ENCODE measurements around the gene FZR1. TPM values are rescaled to one million over a fixed set of nuclear protein-coding genes. Genes with fewer than 3 reads are reported as not detected.

FZR1 gene
- total RNA-seq, 2 donors from 2014 or later = 29.0 to 29.5 TPM

DNA sequence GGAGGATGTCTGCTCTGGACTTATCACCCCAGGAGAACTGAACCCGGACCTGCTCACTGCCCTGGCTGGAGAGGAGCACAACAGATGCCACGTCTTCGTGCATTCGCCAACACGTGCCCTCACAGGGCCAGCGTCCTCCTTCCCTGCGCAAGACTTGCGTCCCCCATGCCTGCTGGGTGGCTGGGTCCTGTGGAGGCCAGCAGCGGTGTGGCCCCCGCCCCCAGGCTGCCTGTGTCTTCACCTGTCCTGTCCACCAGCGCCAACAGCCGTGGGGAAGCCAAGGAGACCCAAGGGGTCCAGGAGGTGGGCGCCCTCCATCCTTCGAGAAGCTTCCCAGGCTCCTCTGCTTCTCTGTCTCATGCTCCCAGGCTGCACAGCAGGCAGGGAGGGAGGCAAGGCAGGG, 29.5 kb downstream of the FZR1 start:
- no peak for DNase-seq (ENCODE audit: low spot score)
- intact Hi-C loops (cut with DNase I) = no loop called here

DNA sequence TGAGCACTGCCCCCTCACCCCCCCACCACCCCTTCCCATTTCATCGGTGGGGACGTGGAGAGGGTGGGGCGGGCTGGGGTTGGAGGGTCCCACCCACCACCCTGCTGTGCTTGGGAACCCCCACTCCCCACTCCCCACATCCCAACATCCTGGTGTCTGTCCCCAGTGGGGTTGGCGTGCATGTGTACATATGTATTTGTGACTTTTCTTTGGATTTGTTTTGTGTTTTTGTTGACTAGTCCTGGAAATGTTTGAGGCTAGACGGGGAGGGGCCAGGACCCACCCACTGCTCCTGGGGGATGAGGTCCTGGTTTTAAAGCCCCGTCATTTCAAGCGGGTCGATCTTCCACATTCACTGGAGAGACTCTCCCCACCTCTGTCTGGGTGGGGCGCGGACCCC, 29.9 kb downstream of the FZR1 start:
- no peak for DNase-seq (ENCODE audit: low spot score)
- intact Hi-C loops (cut with DNase I) = no loop called here

DNA sequence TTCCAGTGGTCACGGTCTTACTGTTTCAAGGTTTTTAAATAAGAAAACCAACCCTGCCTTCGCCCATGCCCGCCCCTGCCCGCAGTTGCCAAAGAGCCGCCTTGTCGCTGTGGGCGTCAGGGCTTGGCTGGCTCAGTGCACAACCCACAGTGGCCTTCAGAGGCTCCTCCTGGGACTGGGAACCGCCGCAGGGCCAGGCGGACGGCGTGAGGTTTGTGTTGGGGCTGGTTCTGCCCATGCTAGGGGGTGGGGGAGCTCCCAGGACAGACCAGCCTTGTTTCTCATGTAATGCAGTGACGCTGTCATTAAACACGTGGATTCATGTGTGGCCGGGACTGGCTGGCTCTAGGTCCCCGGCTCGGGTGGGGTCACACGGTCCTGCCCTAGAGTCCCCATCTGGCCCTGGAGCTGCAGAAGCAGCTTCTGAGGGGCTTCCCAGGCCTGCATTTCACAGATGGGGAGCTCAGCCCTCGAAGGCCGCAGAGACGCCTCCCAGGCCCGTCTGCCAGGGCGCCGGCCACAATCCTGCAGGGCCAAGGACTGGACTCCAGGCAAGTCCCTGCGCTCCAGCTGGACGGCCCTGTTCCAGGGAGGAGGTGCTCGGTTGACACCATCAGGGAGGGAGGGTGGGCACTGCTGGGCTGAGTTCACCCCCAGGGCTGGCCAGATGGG, 30.5 kb downstream of the FZR1 start:
- no peak for DNase-seq (ENCODE audit: low spot score)
- intact Hi-C loops (cut with DNase I) = no loop called here

DNA sequence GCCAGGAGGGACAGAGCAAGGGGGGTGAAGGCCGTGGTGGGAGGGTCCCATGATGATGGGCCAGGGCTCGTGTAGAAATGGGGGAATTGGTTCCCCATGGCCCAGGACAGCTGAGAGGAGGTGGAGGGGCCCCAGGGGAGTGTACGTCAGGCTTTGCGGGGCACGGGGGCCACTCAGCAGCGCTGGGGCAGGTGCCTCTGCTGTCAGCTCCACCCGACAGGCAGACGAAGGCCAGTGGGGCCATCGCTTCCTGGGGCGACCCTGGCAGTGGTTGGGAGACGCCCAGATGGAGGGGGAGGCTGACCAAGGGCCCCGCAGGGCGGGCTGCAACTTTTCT, 31.0 kb downstream of the FZR1 start:
- no peak for DNase-seq (ENCODE audit: low spot score)
- intact Hi-C loops (cut with DNase I) = no loop called here

DNA sequence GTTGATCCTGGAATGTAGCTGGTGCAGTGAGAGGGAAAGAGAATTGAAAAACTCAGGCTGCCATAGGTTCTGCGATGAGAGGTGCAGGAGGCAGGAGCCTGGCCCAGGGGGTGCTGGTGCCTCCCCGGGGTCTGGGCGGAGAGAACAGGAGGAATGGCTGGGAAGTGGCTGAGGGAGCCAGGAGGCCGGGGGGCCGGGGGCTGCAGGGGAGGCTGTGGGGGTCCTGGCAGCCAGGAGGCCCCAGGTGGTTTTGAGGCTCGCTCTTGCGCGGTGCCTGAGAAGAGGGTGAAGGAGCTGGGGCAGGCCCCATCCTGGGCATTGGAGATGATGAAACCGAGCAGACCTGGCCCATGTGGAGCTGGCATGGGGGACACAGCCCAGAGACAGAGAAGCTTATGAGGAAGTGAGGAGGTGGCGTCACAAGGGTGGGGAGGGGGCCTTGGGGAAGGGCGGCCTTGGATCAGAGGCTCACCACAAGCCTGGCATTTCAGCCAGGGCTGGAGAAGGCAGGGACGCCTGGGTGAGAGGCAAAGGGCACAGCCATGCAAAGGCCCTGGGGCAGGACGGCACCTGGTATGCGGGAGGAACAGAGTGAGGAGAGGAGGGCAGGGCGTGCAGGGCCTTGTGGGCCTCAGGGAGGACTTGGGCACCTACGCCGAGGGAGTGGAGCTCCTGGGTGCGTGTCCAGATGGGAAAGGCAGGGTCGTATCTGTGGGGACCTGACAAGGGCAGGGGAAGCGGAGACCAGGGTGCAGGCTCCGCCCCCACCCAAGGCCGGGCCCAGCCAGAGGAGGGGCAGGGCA, 31.5 kb downstream of the FZR1 start:
- no peak for DNase-seq (ENCODE audit: low spot score)
- intact Hi-C loops (cut with DNase I) = no loop called here

DNA sequence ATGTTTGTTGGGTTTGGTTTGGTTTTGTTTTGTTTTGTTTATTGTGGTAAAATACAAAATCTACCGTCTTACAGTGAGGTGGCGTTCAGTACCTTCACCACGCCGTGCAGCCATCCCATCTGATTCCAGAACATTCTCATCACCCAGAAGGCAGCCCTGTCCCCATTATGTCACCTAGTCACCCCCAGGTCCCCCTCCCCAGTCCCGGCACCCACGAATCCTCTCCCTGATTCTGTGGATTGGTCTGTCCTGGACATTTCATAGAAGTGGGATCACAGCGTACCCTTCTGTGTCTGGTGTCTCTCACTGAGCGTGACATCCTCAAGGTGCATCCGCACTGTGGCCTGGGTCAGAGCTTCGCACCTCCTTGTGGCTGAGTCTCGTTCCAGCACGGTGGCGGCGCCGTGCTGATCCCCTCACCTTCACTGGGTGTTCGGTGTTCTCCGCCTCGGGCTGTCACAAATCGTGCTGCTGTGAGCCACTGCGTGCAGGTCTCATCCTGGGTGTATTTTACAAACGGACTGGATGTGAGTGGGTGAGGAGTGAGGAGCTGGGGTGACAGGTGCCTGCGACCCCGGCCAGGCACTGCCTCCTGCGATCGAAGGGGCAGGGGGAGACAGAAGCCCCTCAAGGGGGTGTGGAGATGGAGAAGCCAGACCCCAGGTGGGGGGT, 32.3 kb downstream of the FZR1 start:
- DNase-seq (ENCODE audit: low spot score) = no peak
- intact Hi-C loops (cut with DNase I) = no loop called here

DNA sequence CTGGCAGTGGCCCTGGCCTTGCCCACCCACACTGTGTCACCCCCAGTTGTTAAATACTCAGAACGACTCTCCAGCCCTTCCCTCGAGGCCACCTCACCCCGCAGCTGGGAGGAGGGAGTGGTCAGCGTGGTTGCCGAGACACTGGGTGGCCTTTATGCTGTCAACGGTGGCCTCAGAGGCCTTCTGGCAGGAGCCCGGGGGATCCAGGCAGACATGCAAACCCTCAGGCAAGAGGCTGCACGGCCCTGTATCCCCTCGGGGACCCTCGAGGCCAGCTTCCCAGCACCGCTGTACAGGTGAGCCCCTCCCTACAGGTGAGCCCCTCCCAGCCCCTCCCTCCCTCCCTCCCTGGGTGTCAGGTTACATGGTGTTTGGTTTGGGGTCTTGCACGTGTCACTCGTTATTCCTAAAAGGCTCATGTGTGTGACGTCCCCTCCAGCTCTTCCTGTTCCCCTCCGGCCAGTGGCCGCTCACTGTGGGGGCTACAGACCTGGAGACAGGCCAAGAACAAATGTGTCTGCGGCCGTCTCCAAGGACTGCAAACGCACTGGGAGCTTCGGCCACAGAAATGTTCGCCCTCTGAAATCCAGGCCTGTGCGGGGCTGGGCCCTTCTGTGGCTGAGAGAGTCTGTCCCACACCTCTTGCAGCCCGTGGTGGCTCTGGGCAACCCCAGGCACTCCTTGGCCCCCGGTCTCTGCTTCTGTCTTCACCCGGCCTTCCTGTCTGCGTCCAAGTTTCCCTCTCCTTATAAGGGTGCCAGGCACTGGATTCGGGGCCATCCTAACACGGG, 33.0 kb downstream of the FZR1 start, which contains the start of gene TEKTIP1:
Gene TEKTIP1, plus strand, starts transcription at position 210 of the 791 bp plus-strand sequence. Its CDS starts 4 bp downstream, at position 214.
- intact Hi-C loops (cut with DNase I) = no loop called here
- no peak for DNase-seq (ENCODE audit: low spot score)

DNA sequence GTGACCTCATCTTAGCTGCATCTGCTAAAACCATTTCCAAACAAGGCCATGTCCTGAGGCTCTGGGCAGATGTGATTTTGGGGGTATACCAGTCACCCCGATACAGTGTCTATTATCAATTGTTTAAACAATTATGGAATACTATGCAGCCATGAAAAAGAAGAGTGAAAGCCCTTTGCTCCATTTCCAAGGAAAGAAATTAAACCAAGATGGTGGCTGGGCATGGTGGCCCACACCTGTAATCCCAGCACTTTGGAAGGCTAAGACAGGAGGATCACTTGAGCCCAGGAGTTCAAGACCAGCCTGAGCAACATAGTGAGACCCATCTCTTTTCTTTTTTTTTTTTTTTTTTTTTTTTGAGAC, 33.6 kb downstream of the FZR1 start:
- intact Hi-C loops (cut with DNase I) = loop anchor here in 1 of 2 donors (5.0 kb wide), 1 partner anchor 168 kb away; the partner anchor contains the start of gene TJP3
- no peak for DNase-seq (ENCODE audit: low spot score)

DNA sequence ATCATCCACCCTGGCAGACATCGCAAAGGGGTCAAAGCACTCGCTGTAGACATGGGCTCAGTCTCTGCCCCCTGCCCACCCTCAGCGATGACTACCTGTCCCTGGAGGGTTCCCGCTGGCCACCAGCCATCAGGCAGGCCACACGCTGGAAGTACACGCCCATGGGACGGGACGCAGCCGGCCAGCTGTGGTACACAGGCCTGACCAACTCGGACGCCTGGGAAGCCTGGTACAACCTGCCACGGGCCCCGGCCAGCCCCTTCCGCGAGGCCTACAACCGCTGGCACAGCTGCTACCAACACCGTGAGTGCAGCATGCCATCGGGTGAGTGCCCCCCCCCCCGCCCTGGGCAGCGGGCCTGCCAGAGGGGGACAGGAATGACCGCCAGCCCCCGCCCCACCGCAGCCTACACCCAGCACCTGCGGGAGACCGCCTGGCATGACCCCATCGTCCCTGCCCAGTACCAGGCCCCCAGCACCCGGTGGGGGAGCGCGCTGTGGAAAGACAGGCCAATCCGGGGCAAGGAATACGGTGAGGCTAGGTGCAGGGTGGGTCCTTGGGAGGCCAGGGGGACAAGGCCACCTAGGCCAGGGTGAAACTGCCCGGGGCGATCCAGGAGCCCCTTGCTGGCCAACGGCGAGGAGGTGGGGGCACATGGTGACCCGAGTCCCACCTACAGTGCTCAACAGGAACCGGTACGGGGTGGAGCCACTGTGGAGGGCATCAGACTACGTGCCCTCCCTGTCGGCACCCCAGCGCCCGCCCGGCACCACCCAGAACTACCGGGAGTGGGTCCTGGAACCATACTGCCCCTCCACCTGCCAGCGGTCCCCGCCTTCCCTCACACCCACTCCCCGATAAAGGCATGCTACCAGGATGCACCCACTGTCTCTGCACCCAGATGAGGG, 37.3 kb downstream of the FZR1 start:
- DNase-seq (ENCODE audit: low spot score) = peak; percentile 89
- intact Hi-C loops (cut with DNase I) = loop anchor here in 1 of 2 donors (5.0 kb wide), 1 partner anchor 164 kb away; the partner anchor contains the start of gene TJP3

DNA sequence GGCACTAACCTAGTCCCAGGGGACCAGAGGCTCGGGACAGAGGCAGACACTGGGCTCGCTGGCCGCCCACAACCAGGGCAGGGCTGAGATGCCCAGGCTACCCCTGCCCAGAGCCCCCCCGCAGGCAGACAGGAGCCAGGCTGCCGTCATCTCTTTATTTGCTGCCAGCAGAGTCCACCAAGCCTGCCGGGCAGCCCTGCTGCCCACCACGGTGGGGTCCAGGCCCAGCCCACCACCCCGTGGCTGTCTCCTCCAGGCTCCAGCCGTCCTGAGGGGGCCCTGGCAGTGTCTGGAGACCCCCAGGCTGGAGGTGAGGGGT, 37.9 kb downstream of the FZR1 start:
- DNase-seq (ENCODE audit: low spot score) = no peak
- intact Hi-C loops (cut with DNase I) = loop anchor here in 1 of 2 donors (5.0 kb wide), 1 partner anchor 163 kb away; the partner anchor contains the start of gene TJP3

DNA sequence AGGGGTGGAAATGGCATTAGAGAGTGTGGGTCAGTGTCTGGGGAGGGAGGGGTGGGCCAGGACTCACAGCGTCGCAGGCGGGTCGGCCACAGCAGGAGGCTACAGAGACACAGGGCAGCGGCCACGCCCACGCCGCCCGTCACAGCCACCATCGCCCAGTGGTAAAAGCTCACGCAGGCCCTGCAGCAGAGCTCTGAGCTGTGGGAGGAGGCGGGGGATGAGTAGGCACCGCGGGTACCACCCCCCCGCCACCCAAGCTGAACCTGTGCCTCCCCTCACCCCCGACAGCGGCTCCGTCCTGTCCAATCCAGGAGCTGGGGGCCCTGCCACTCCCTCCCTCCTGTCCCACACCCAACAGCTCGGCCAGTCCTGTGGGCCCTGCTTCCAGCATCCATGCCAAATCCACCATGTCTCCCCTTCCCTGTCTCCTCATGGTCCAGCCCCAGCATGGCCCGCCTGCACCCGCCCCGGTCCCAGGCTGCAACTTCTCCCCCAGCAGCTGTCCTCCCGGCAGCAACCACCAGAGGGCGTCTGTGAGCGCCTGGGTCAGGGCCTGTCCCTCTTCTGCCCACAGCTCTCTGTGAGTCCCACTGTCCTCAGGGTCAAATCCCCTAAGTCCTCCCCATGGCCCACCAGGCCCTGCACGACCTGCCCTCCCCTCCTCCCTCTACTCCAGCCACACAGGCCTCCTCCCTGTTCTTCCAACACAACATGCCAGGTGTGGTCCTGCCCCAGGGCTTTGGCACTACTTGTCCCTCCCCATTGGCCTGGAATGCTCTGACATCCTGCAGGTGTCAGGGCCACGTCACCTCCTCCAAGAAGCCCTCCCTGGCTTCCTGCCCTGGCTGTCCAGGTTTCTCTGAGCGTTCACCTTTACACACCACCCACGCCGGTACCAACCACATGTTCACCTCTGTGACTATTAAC, 38.9 kb downstream of the FZR1 start:
- DNase-seq (ENCODE audit: low spot score) = peak; percentile 92
- intact Hi-C loops (cut with DNase I) = loop anchor here (1.0 to 5.0 kb wide), 3 partner anchors 49 to 162 kb away; partner anchors contain the start of gene TJP3 (in 1 of the 2)

DNA sequence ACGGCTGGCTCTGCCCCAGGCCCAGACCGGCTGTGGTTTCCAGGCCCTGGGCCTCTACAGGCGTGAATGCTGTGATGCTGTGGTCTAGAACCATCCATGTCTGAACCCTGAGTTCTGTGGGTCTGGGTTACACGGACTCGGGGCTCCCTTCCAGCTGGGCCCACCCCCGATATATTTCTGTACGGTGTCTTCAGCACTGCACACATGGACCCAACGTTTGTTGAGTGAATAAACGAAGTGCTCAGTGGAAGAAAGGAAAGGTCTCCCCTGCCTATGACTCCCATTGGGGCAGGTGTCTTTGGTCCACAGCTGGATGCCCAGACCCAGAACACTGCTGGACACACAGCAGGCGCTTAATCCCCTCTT, 39.5 kb downstream of the FZR1 start:
- intact Hi-C loops (cut with DNase I) = loop anchor here (1.0 to 5.0 kb wide), 2 partner anchors 49 to 72 kb away; no protein-coding TSS in a partner anchor
- DNase-seq (ENCODE audit: low spot score) = no peak

DNA sequence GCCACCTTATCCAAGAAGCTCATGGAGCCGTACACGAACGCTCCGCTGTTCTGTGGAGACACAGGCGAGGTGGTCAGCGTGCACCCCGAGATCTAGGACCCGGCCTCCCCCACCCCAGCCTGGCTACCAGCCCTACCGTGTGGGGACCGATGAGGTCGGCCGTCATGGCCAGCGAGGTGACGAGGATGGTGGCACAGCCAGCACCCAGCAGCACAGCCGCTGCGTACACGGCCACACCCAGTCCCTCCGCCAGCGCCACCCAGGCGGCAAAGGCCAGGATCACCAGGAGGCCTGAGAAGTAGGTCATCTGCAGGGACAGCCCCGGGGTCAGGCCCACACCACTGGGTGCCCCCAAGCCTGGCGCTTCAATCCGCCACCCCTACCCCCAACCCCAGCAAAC, 40.0 kb downstream of the FZR1 start:
- intact Hi-C loops (cut with DNase I) = loop anchor here in 1 of 2 donors (5.0 kb wide), 1 partner anchor 71 kb away; no protein-coding TSS in a partner anchor
- DNase-seq (ENCODE audit: low spot score) = no peak

DNA sequence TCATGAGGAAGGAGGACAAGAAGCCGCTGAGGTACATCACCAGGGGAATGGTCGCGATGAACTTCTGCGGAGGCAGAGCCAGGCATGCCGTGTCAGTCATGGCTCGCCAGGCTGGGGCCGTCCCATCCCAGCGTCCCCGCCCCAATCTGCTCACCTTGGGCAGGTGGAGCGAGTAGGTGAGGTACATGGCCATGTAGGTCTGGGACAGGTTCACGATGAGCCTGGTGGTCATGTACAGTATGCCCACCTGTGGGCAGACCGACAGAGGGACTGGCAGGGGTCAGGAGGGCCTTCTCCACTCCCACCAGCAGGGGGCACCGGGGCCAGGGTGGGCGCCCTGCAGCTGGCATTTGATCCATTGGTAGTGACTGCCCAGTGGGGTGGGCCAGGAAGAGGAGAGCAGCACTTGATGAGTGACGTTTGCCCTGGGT, 41.2 kb downstream of the FZR1 start:
- intact Hi-C loops (cut with DNase I) = loop anchor here in 1 of 2 donors (5.0 kb wide), 1 partner anchor 70 kb away; no protein-coding TSS in a partner anchor
- no peak for DNase-seq (ENCODE audit: low spot score)

DNA sequence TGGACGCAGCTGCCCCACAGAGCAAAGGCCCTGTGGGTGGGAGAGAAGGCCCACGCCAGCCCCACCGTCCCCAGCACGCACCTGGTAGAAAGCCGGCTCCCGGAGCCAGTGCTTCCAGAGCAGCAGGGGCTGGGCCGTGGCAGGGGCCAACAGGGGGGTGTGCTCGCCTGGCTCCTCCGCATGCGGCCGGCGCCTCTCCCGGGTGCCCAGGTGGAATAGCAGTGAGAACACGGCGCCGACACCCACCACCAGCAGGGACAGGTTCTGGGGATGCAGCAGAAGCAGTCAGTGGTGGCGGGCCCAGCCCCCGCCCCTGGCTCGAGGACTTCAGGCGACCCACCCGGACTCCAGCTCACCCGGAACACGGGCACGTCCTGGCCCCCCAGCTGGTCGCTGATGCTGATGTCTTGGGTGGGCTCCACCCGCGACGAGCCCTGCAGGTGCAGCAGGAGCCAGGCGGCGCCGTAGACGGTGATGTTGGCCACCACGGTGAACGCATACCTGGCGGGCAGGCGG, 41.7 kb downstream of the FZR1 start:
- intact Hi-C loops (cut with DNase I) = loop anchor here in 1 of 2 donors (5.0 kb wide), 1 partner anchor 69 kb away; no protein-coding TSS in a partner anchor
- no peak for DNase-seq (ENCODE audit: low spot score)

DNA sequence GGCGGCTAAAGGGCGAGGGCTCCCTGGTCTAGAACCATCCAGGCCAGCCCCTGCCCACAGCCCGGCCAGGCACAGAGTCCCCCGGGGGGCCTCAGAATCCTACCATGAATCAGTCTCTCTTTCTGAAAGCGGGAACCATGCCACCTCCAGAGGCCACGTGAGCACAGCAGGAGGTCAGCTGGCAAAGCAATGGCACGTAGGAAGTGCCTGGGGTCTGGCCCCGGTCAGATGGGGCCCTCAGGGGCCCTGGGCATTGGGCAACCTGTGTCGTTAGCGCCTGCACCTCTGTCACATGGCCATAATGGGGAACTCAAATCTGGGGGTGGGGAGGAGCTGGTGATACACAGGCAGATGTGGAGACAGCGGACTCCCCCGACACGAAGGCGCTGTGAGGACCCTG, 42.5 kb downstream of the FZR1 start:
- no peak for DNase-seq (ENCODE audit: low spot score)
- intact Hi-C loops (cut with DNase I) = loop anchor here in 1 of 2 donors (5.0 kb wide), 1 partner anchor 69 kb away; no protein-coding TSS in a partner anchor

DNA sequence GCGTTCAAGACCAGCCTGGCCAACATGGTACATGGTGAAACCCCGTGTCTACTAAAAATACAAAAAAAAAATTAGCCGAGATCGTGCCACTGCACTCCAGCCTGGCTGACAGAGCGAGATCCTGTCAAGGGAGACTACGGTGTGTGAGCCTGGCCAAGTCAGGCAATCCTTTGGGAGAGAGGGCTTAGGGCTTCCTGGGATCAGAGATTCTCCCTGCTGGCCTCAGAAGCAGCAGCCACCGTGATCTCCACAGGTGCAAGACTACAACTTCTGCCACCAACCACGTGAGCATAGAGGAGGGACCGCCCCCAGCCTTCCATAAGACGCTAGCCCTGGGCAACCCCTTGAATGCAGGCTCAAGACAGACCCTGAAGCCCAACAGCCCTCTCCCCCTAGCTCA, 43.7 kb downstream of the FZR1 start:
- intact Hi-C loops (cut with DNase I) = loop anchor here in 1 of 2 donors (5.0 kb wide), 1 partner anchor 67 kb away; no protein-coding TSS in a partner anchor
- no peak for DNase-seq (ENCODE audit: low spot score)
